Measurements from ENCODE around the gene VSIG10L2.
A peak's percentile ranks its signal among the peaks of the same experiment; 100 is the strongest.

Gene VSIG10L2

DNA sequence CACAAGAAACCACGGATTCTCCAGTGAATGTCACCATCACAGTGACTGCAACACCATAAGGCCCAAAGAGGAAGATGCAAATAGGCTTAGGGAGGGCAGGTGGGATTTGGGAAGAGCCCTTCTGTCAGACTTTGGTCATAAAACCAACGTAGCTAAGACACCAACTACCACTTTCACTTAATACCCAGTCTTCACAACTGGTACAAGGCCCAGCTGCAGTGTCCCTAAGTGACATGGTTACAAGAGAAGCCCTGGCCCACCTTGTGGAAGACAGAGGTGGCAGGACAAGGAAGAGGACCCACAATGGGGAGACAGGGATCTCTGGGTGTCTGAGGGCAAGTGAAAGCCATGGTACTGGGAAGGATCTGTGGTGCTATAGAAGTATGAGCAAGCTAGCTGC is 10.0 kb downstream of the VSIG10L2 start:
- Histone ChIP-seq H3K27ac (no peak overlapping the region), H3K9me3 (no peaks in the 10 kb centered on the region), H3K4me3 (no peak overlapping the region), H3K36me3 (no peaks in the 10 kb centered on the region), H3K27me3 (peaks cover 0 to 1% of the 10 kb centered on the region in 2 donors), H3K4me1 (peaks cover 0 to 5% (median 0%) of the 10 kb centered on the region in 4 donors)
- TF ChIP-seq, protein P1, sequence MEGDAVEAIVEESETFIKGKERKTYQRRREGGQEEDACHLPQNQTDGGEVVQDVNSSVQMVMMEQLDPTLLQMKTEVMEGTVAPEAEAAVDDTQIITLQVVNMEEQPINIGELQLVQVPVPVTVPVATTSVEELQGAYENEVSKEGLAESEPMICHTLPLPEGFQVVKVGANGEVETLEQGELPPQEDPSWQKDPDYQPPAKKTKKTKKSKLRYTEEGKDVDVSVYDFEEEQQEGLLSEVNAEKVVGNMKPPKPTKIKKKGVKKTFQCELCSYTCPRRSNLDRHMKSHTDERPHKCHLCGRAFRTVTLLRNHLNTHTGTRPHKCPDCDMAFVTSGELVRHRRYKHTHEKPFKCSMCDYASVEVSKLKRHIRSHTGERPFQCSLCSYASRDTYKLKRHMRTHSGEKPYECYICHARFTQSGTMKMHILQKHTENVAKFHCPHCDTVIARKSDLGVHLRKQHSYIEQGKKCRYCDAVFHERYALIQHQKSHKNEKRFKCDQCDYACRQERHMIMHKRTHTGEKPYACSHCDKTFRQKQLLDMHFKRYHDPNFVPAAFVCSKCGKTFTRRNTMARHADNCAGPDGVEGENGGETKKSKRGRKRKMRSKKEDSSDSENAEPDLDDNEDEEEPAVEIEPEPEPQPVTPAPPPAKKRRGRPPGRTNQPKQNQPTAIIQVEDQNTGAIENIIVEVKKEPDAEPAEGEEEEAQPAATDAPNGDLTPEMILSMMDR (IDR thresholded peaks at IDR 0.05): no peak
- no peak for DNase-seq
- intact Hi-C loops (cut with DNase I; ENCODE audit: low total_unique reads): no loop called here

DNA sequence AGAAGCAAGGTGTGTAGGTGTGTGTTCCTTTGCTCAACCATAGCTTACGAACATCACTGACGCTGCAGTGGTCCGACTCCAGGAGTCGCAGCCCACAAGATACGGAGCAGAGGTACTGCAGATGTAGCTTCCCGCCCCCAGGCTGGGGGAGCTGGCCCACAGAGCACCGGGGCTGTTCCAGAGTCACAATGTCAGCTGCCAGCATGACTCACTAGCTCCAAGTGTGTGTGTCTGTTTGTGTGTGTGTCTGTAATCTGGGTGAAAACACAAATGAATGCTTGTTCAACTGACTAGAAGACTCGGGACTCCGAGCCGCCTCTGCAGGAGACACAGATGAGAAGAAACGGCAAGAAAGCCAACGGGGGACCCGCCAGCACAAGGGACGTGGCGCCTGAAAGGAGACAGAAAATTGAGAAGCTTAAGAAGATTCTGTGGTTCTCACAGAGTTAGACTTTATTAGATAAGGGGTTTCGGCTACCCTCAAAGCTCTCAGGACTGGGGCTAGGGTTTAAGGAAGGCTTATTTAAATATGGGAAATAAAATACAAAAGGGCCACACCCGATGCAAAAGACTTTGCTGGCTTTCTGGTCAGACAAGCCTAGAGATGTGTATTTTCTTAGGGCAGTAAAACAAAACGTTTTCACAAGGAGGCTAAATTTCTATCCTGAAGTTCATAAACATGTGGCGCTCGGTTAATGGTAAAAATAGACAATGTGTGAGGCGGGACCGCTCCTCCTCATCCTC is 10.7 kb downstream of the VSIG10L2 start:
- no peaks in the 10 kb centered on the region for H3K27me3 ChIP-seq
- peak in 1 of 2 donors; percentile 75 for DNase-seq
- H3K9me3 ChIP-seq: no peaks in the 10 kb centered on the region
- TF ChIP-seq, protein P1 (IDR thresholded peaks at IDR 0.05): no peak
- H3K4me3 ChIP-seq: no peak overlapping the region
- no peak overlapping the region for H3K27ac ChIP-seq
- H3K4me1 ChIP-seq: no peaks in the 10 kb centered on the region
- H3K36me3 ChIP-seq: peaks cover 0 to 3% (median 2%) of the 10 kb centered on the region in 3 donors
- intact Hi-C loops (cut with DNase I; ENCODE audit: low total_unique reads): no loop called here

DNA sequence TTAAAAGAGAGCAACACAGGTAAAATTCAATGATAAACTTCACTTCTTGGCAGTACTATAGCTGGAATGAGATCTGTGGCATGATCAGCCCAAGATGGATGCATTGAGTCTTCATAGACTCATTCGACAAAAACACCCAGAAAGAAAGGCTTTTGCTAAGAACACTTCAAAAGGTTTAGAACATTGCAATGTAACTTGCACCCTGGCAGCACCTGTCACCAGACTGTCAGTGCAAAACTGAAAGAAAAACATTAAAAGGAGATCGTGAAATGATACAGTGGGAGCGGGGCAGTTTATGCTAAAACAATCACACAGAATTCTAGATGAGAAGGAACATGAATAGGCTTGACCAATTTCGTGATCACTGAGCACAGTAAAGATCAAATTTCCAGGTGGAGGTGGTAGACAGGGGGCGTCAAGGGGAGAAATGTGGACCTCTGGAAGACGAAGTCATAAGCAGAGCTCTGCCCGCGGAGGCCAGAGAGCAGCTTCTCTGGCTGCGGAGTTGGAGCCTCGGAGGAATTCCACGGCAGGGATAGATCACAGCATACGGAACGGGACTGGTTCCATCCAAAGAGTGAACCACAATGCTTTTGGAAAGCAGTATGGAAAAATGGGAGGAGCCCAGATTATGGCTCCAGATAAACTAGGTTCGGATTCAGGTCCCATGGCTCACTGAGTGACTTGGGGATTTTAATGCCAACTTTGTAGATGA is 11.9 kb downstream of the VSIG10L2 start:
- TF ChIP-seq, protein P1 (IDR thresholded peaks at IDR 0.05): no peak
- Histone ChIP-seq H3K4me3 (no peak overlapping the region), H3K4me1 (no peaks in the 10 kb centered on the region), H3K27me3 (no peaks in the 10 kb centered on the region), H3K27ac (no peak overlapping the region), H3K36me3 (peaks cover 0 to 9% (median 7%) of the 10 kb centered on the region in 3 donors), H3K9me3 (peaks cover 0 to 8% (median 0%) of the 10 kb centered on the region in 3 donors)
- intact Hi-C loops (cut with DNase I; ENCODE audit: low total_unique reads): no loop called here
- DNase-seq: no peak

DNA sequence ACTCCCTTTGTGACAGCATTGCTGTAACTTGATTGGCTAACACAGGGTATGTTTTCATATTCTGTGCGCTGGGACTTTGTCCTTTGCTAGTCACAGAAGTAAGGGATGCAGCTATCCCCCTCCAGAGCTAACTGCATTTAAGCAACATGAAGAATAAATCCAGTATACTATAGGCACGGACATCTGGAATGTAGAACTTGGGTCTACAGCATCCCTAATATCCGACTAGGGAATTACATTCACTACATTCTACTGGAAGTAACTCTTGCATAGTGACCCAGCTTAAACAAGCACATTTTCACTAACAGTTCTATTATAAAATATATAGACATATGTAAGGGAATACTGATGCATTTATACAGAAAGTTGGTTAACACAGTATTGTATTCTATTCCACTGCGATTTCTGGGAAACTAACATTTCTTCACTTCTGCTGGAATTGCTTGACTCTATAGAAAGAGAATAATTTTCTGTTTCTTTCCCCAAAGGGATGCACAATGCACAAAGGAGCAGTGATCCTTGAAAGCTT is 13.1 kb downstream of the VSIG10L2 start:
- intact Hi-C loops (cut with DNase I; ENCODE audit: low total_unique reads): no loop called here
- Histone ChIP-seq H3K36me3 (peaks cover 0 to 9% (median 7%) of the 10 kb centered on the region in 3 donors), H3K27ac (no peak overlapping the region), H3K4me1 (no peaks in the 10 kb centered on the region), H3K27me3 (no peaks in the 10 kb centered on the region), H3K4me3 (no peak overlapping the region), H3K9me3 (peaks cover 0 to 14% (median 0%) of the 10 kb centered on the region in 3 donors)
- TF ChIP-seq, protein P1 (IDR thresholded peaks at IDR 0.05): no peak
- no peak for DNase-seq

DNA sequence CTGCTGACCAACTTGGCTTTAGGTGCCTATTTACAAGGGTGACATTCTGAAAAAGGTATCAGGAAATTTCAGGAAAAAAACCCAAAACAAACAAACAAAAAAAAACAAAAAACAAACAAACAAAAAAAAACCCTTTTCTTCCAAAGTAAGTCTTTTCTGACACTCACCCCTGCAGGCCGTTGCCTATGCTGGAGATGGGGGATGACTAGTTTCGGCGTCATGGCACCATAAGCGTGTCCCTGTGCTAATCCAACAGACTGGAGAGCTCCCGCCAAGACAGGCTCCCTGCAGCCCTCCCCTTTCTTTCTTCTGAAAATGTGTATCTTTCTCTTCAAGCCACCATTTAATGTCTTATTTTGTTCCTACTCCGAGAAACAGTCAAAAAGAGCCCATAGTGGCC is 13.7 kb downstream of the VSIG10L2 start:
- Histone ChIP-seq H3K9me3 (peaks cover 0 to 14% (median 0%) of the 10 kb centered on the region in 3 donors), H3K4me3 (no peak overlapping the region), H3K27me3 (no peaks in the 10 kb centered on the region), H3K27ac (no peak overlapping the region), H3K36me3 (peaks cover 0 to 9% (median 7%) of the 10 kb centered on the region in 3 donors), H3K4me1 (no peaks in the 10 kb centered on the region)
- intact Hi-C loops (cut with DNase I; ENCODE audit: low total_unique reads): no loop called here
- DNase-seq: no peak
- TF ChIP-seq, protein P1 (IDR thresholded peaks at IDR 0.05): no peak

All from tibial artery (tissue), 4 donors.